Measurements from ENCODE around the gene AK1.

DNA sequence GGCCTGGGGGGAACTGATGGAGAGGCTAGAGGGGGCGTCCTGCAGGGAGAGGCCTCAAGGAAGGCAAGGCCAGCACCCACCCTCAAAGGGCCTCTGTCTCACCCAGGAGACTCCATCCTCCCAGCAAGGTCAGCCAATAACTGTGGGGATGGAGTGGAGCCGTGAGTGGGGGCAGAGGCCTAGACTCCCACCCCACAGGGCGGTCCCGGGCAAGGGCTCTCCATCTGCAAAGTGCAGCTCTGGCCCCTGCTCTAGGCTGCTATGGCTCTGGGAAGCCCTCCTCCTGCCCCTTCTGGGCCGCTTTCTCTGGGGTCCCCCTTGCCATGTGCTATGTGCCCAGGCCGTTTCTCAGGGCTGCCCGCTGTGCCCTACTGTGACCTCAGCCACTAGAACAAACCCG is 60.7 kb downstream of the AK1 start:
- TF ChIP-seq PRRX2 (CRISPR knock-in tag; IDR thresholded peaks at IDR 0.05) = no peak
- TF ChIP-seq, protein P1, sequence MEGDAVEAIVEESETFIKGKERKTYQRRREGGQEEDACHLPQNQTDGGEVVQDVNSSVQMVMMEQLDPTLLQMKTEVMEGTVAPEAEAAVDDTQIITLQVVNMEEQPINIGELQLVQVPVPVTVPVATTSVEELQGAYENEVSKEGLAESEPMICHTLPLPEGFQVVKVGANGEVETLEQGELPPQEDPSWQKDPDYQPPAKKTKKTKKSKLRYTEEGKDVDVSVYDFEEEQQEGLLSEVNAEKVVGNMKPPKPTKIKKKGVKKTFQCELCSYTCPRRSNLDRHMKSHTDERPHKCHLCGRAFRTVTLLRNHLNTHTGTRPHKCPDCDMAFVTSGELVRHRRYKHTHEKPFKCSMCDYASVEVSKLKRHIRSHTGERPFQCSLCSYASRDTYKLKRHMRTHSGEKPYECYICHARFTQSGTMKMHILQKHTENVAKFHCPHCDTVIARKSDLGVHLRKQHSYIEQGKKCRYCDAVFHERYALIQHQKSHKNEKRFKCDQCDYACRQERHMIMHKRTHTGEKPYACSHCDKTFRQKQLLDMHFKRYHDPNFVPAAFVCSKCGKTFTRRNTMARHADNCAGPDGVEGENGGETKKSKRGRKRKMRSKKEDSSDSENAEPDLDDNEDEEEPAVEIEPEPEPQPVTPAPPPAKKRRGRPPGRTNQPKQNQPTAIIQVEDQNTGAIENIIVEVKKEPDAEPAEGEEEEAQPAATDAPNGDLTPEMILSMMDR (IDR thresholded peaks at IDR 0.05) = no peak
- no peak for TF ChIP-seq NR1H2 (CRISPR knock-in tag; IDR thresholded peaks at IDR 0.05)
- TF ChIP-seq FOXP1 (CRISPR knock-in tag; IDR thresholded peaks at IDR 0.05; ENCODE audit: borderline replicate concordance) = no peak
- TF ChIP-seq CREM (CRISPR knock-in tag; IDR thresholded peaks at IDR 0.05) = no peak
- TF ChIP-seq ZBTB21 (CRISPR knock-in tag; IDR thresholded peaks at IDR 0.05; ENCODE audit: borderline replicate concordance) = no peak
- no peak for TF ChIP-seq ATF2 (CRISPR knock-in tag; IDR thresholded peaks at IDR 0.05; ENCODE audit: borderline replicate concordance, low read depth)
- TF ChIP-seq E2F4 (CRISPR knock-in tag; IDR thresholded peaks at IDR 0.05; ENCODE audit: borderline replicate concordance, low read depth) = no peak
- no peak for TF ChIP-seq SP1 (CRISPR knock-in tag; conservative IDR thresholded peaks at IDR 0.05)
